Measurements from ENCODE around the gene SIAH2. TPM values are rescaled to one million over a fixed set of nuclear protein-coding genes. Genes with fewer than 3 reads are reported as not detected.
A peak's percentile ranks its signal among the peaks of the same experiment; 100 is the strongest.

SIAH2 gene
- total and polyA plus RNA-seq, 4 donors = 7.5 to 37.9 (median 21.9) TPM

GRCh38 chr3:150744919-150745211, 18.1 kb downstream of the SIAH2 start:
- Histone ChIP-seq H3K4me1 (ENCODE audit: control insufficient read depth in 5 of 5, insufficient read depth in 5 of 5, low read length in 5 of 5) (peaks cover 0 to 18% (median 4%) of the 10 kb centered on the region in 5 donors), H3K27me3 (ENCODE audit: control insufficient read depth in 3 of 3, insufficient read depth in 3 of 3, low read length in 2 of 3) (no peaks in the 10 kb centered on the region), H3K36me3 (ENCODE audit: control insufficient read depth in 4 of 4, insufficient read depth in 4 of 4, low read length in 4 of 4) (peaks cover 0 to 8% (median 3%) of the 10 kb centered on the region in 4 donors), H3K4me3 (no peak overlapping the region), H3K9me3 (ENCODE audit: control insufficient read depth in 4 of 4, insufficient read depth in 3 of 4, low read length in 3 of 4) (no peaks in the 10 kb centered on the region), H3K27ac (ENCODE audit: low read depth in 1 of 2, low read length in 1 of 2) (no peak overlapping the region), H3K9ac (ENCODE audit: insufficient read depth in 1 of 2, low read length in 2 of 2) (no peak overlapping the region)
- no peak for ATAC-seq (ENCODE audit: insufficient read depth, low FRiP score)
- WGBS, 2 donors = 35 to 55% methylated on average over 1 of the region's 1 CpG
- TF ChIP-seq CTCF (IDR thresholded peaks at IDR 0.05; ENCODE audit: control extremely low read depth, extremely low read depth) = no peak
- no peak for DNase-seq

- H3K27me3 ChIP-seq (ENCODE audit: control insufficient read depth in 3 of 3, insufficient read depth in 3 of 3, low read length in 2 of 3) = no peaks in the 10 kb centered on the region
- no peaks in the 10 kb centered on the region for H3K9me3 ChIP-seq (ENCODE audit: control insufficient read depth in 4 of 4, insufficient read depth in 3 of 4, low read length in 3 of 4)
- no peak for TF ChIP-seq CTCF (IDR thresholded peaks at IDR 0.05; ENCODE audit: control extremely low read depth, extremely low read depth)
- no peak overlapping the region for H3K4me3 ChIP-seq
- H3K9ac ChIP-seq (ENCODE audit: insufficient read depth in 1 of 2, low read length in 2 of 2) = no peak overlapping the region
- WGBS, 2 donors = 73 to 84% methylated on average over 8 of the region's 8 CpGs
- no peak for DNase-seq
- peaks cover 0 to 18% (median 4%) of the 10 kb centered on the region in 5 donors for H3K4me1 ChIP-seq (ENCODE audit: control insufficient read depth in 5 of 5, insufficient read depth in 5 of 5, low read length in 5 of 5)
- peak overlapping the region in 1 of 2 donors; percentile 13 for H3K27ac ChIP-seq (ENCODE audit: low read depth in 1 of 2, low read length in 1 of 2)
- ATAC-seq (ENCODE audit: insufficient read depth, low FRiP score) = no peak
- H3K36me3 ChIP-seq (ENCODE audit: control insufficient read depth in 4 of 4, insufficient read depth in 4 of 4, low read length in 4 of 4) = peaks cover 0 to 7% (median 3%) of the 10 kb centered on the region in 4 donors
Observed at GRCh38 chr3:150744041-150744918, 18.7 kb downstream of the SIAH2 start.

GRCh38 chr3:150743508-150743907, 19.5 kb downstream of the SIAH2 start:
- H3K27ac ChIP-seq (ENCODE audit: low read depth in 1 of 2, low read length in 1 of 2) = no peak overlapping the region
- H3K9ac ChIP-seq (ENCODE audit: insufficient read depth in 1 of 2, low read length in 2 of 2) = no peak overlapping the region
- no peak overlapping the region for H3K4me3 ChIP-seq

More at GRCh38 chr3:150743508-150743907, 19.5 kb downstream of the SIAH2 start:
- ATAC-seq (ENCODE audit: insufficient read depth, low FRiP score) (no peak), DNase-seq (no peak)
- Histone ChIP-seq H3K27me3 (ENCODE audit: control insufficient read depth in 3 of 3, insufficient read depth in 3 of 3, low read length in 2 of 3) (no peaks in the 10 kb centered on the region), H3K9me3 (ENCODE audit: control insufficient read depth in 4 of 4, insufficient read depth in 3 of 4, low read length in 3 of 4) (no peaks in the 10 kb centered on the region), H3K36me3 (ENCODE audit: control insufficient read depth in 4 of 4, insufficient read depth in 4 of 4, low read length in 4 of 4) (peaks cover 0 to 6% (median 3%) of the 10 kb centered on the region in 4 donors), H3K4me1 (ENCODE audit: control insufficient read depth in 5 of 5, insufficient read depth in 5 of 5, low read length in 5 of 5) (peaks cover 0 to 15% (median 4%) of the 10 kb centered on the region in 5 donors)
- WGBS, 2 donors = 60 to 66% methylated on average over 2 of the region's 2 CpGs
- no peak for TF ChIP-seq CTCF (IDR thresholded peaks at IDR 0.05; ENCODE audit: control extremely low read depth, extremely low read depth)
